OCI-LY1 (cell line): Measurements from ENCODE around the gene MYBBP1A.

Experiments used
- EZH2 ChIP-seq: fragments of 200-600 bp; sonication (generic), shearing (Covaris generic); IDR thresholded peaks from 2 replicates; pipeline ENCODE4 v1.8.0; 2017; ENCODE audit warnings: borderline replicate concordance, mixed run types, mild to moderate bottlenecking, antibody characterized with exemption, low read length, moderate library complexity, mixed read lengths
- TF ChIP-seq, protein P1 (sequence below): fragments of 200-600 bp; sonication (generic), shearing (Covaris generic); IDR thresholded peaks from 2 replicates; pipeline ENCODE4 v1.5.1; 2017; ENCODE audit warnings: mild to moderate bottlenecking, antibody characterized with exemption, low read length, moderate library complexity, mixed read lengths

DNA sequence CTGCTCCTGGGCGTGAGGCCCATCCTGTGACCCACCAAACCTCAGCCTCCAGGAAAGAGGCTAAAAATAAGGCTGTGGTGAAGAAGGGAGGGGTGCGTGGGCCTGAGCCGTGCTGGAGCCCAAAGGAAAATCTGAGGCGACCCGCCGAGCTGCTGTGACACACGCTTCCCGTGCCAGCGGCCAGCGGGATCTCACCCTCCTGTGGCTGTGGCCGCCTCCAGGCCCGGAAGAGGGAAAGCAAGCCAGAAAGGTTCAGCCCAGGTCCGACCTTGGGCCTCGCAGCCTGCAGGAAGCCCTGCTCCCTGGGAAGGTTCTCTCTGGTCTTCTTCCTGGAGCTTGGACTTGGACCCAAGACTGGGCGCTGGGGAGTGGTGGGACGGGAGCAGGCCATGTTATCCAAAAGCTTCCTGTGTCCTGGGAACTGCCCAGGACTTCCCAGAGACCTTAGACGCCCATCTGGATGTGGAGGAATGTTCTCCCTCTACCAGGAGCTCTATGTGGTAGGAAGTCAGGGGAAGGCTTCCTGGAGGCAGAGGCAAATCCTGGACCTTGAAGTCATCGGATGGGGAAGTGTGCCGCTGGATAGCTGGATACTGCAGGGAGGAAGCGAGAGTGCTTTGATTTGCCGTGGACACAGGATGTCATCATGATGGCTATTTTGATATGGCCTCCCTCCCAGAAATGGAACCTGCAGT, 45.1 kb downstream of the MYBBP1A start:
- TF ChIP-seq, protein P1, sequence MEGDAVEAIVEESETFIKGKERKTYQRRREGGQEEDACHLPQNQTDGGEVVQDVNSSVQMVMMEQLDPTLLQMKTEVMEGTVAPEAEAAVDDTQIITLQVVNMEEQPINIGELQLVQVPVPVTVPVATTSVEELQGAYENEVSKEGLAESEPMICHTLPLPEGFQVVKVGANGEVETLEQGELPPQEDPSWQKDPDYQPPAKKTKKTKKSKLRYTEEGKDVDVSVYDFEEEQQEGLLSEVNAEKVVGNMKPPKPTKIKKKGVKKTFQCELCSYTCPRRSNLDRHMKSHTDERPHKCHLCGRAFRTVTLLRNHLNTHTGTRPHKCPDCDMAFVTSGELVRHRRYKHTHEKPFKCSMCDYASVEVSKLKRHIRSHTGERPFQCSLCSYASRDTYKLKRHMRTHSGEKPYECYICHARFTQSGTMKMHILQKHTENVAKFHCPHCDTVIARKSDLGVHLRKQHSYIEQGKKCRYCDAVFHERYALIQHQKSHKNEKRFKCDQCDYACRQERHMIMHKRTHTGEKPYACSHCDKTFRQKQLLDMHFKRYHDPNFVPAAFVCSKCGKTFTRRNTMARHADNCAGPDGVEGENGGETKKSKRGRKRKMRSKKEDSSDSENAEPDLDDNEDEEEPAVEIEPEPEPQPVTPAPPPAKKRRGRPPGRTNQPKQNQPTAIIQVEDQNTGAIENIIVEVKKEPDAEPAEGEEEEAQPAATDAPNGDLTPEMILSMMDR: no peak
- TF ChIP-seq EZH2: no peak
